SJSA1 (cell line): ENCODE results near the gene NFKBIL1. TPM values are rescaled to one million over a fixed set of nuclear protein-coding genes. Genes with fewer than 3 reads are reported as not detected.

ENCODE experiments used
- DNase-seq, 2 experiments: peaks; one replicate each; pipeline ENCODE4 v3.0.0-alpha.2; 2015 to 2020; ENCODE audit warnings: low spot score in 2 of 2, low read depth in 1 of 2
- H3K27ac ChIP-seq: fragments of 250-450 bp; sonication (Bioruptor Pico); 2 replicates; pipeline ENCODE4 v1.5.1; 2020; ENCODE audit warnings: mild to moderate bottlenecking, moderate library complexity
- H3K27me3 ChIP-seq: fragments of 250-450 bp; sonication (Bioruptor Pico); replicated peaks from 2 replicates; pipeline ENCODE4 v1.5.1; 2020; ENCODE audit warnings: mild to moderate bottlenecking, moderate library complexity
- H3K36me3 ChIP-seq: fragments of 250-450 bp; sonication (Bioruptor Pico); 2 replicates; pipeline ENCODE4 v1.5.1; 2020; ENCODE audit warnings: mild to moderate bottlenecking
- H3K4me1 ChIP-seq: fragments of 250-450 bp; sonication (Bioruptor Pico); replicated peaks from 2 replicates; pipeline ENCODE4 v1.6.1; 2021; ENCODE audit warnings: mild to moderate bottlenecking
- H3K4me3 ChIP-seq: fragments of 250-450 bp; sonication (Bioruptor Pico); 2 replicates; pipeline ENCODE4 v1.5.1; 2020; ENCODE audit warnings: mild to moderate bottlenecking
- H3K9me3 ChIP-seq: fragments of 250-450 bp; sonication (Bioruptor Pico); replicated peaks from 2 replicates; pipeline ENCODE4 v1.5.1; 2020; ENCODE audit warnings: mild to moderate bottlenecking
- total RNA-seq: library from RNA; depleted of rRNA; stranded (reverse); fragments of >200 nt; shearing (Covaris generic); gene quantifications from 2 replicates; pipeline ENCODE4 v1.2.3, GENCODE V29; 2014

Gene NFKBIL1
- total RNA-seq, 1 experiment from 2014 or later, result 21.0 TPM

GRCh38 chr6:31578184-31579118 lies 31.0 kb downstream of the NFKBIL1 start:
- Histone ChIP-seq H3K27me3 (no peaks in the 10 kb centered on the region), H3K36me3 (no peaks in the 10 kb centered on the region), H3K4me1 (peaks cover 8% of the 10 kb centered on the region), H3K27ac (no peak overlapping the region), H3K9me3 (no peaks in the 10 kb centered on the region), H3K4me3 (no peak overlapping the region)
- DNase-seq, result no peak

- Histone ChIP-seq H3K4me1 (peaks cover 8% of the 10 kb centered on the region), H3K9me3 (no peaks in the 10 kb centered on the region), H3K27me3 (no peaks in the 10 kb centered on the region), H3K36me3 (no peaks in the 10 kb centered on the region), H3K4me3 (no peak overlapping the region), H3K27ac (no peak overlapping the region)
- no peak for DNase-seq
These were observed 31.7 kb downstream of the NFKBIL1 start for GRCh38 chr6:31579119-31579505.

GRCh38 chr6:31579546-31580437 lies 32.4 kb downstream of the NFKBIL1 start:
- Histone ChIP-seq H3K9me3 (no peaks in the 10 kb centered on the region), H3K27ac (no peak overlapping the region), H3K27me3 (no peaks in the 10 kb centered on the region), H3K4me1 (peaks cover 8% of the 10 kb centered on the region), H3K36me3 (no peaks in the 10 kb centered on the region), H3K4me3 (no peak overlapping the region)
- DNase-seq, result no peak

GRCh38 chr6:31580438-31580740 lies 33.0 kb downstream of the NFKBIL1 start:
- Histone ChIP-seq H3K27me3 (no peaks in the 10 kb centered on the region), H3K4me3 (peak overlapping the region; percentile 48; the same call in 1 of the 2 replicates), H3K36me3 (no peaks in the 10 kb centered on the region), H3K9me3 (no peaks in the 10 kb centered on the region), H3K4me1 (peaks cover 8% of the 10 kb centered on the region), H3K27ac (no peak overlapping the region)
- no peak for DNase-seq

- Histone ChIP-seq H3K9me3 (no peaks in the 10 kb centered on the region), H3K27ac (no peak overlapping the region)
- peak; percentile 83 to 86 for DNase-seq
These were observed 33.5 kb downstream of the NFKBIL1 start for GRCh38 chr6:31580807-31581433.

GRCh38 chr6:31581434-31582229 lies 34.2 kb downstream of the NFKBIL1 start:
- Histone ChIP-seq H3K4me3 (peak overlapping the region; percentile 48), H3K27me3 (no peaks in the 10 kb centered on the region), H3K36me3 (no peaks in the 10 kb centered on the region), H3K9me3 (no peaks in the 10 kb centered on the region), H3K27ac (no peak overlapping the region), H3K4me1 (peaks cover 8% of the 10 kb centered on the region)
- no peak for DNase-seq

More at GRCh38 chr6:31580807-31581433, 33.5 kb downstream of the NFKBIL1 start:
- H3K36me3 ChIP-seq, result no peaks in the 10 kb centered on the region
- no peaks in the 10 kb centered on the region for H3K27me3 ChIP-seq
- peak overlapping the region; percentile 48 for H3K4me3 ChIP-seq
- H3K4me1 ChIP-seq, result peaks cover 8% of the 10 kb centered on the region

GRCh38 chr6:31582230-31582643 lies 34.8 kb downstream of the NFKBIL1 start, which contains the start of gene LTB:
Gene LTB (minus strand): TSS chr6:31582424. CDS start chr6:31582417, 7 bp downstream.
- Histone ChIP-seq H3K9me3 (no peaks in the 10 kb centered on the region), H3K4me3 (peak within 1 kb of the TSS; percentile 48), H3K36me3 (no peaks in the 10 kb centered on the region), H3K4me1 (peaks cover 8% of the 10 kb centered on the region), H3K27me3 (no peaks in the 10 kb centered on the region), H3K27ac (no peak within 1 kb of the TSS)
- no peak for DNase-seq

- Histone ChIP-seq H3K36me3 (no peaks in the 10 kb centered on the region), H3K27ac (no peak overlapping the region), H3K27me3 (no peaks in the 10 kb centered on the region), H3K4me1 (peaks cover 8% of the 10 kb centered on the region), H3K4me3 (no peak overlapping the region), H3K9me3 (no peaks in the 10 kb centered on the region)
- DNase-seq, result no peak
These were observed 38.1 kb downstream of the NFKBIL1 start for GRCh38 chr6:31585491-31585890.

GRCh38 chr6:31586008-31586407 lies 38.6 kb downstream of the NFKBIL1 start, which contains the start of gene LST1:
Gene LST1 (plus strand): TSS chr6:31586277. CDS start chr6:31587300, 1,023 bp downstream.
- Histone ChIP-seq H3K36me3 (no peaks in the 10 kb centered on the region), H3K27me3 (no peaks in the 10 kb centered on the region), H3K9me3 (no peaks in the 10 kb centered on the region), H3K27ac (no peak within 1 kb of the TSS), H3K4me1 (peaks cover 5% of the 10 kb centered on the region; the same call in 1 of the 2 replicates), H3K4me3 (no peak within 1 kb of the TSS)
- no peak for DNase-seq

GRCh38 chr6:31586599-31587281 lies 39.3 kb downstream of the NFKBIL1 start:
- no peaks in the 10 kb centered on the region for H3K27me3 ChIP-seq
- H3K4me3 ChIP-seq, result no peak overlapping the region
- H3K9me3 ChIP-seq, result no peaks in the 10 kb centered on the region
- 0 out of 2 replicates have a peak, but pooled peaks cover under 1% of the 10 kb centered on the region for H3K4me1 ChIP-seq
- no peak overlapping the region for H3K27ac ChIP-seq
- no peaks in the 10 kb centered on the region for H3K36me3 ChIP-seq
- DNase-seq, result no peak

- no peak for DNase-seq
- H3K27ac ChIP-seq, result no peak overlapping the region
- H3K4me1 ChIP-seq, result no peaks in the 10 kb centered on the region
- no peaks in the 10 kb centered on the region for H3K9me3 ChIP-seq
- H3K36me3 ChIP-seq, result no peaks in the 10 kb centered on the region
- no peaks in the 10 kb centered on the region for H3K27me3 ChIP-seq
- H3K4me3 ChIP-seq, result no peak overlapping the region
These were observed 40.7 kb downstream of the NFKBIL1 start for GRCh38 chr6:31587791-31588777.
